ENCODE results near the gene P3R3URF.

P3R3URF gene

DNA sequence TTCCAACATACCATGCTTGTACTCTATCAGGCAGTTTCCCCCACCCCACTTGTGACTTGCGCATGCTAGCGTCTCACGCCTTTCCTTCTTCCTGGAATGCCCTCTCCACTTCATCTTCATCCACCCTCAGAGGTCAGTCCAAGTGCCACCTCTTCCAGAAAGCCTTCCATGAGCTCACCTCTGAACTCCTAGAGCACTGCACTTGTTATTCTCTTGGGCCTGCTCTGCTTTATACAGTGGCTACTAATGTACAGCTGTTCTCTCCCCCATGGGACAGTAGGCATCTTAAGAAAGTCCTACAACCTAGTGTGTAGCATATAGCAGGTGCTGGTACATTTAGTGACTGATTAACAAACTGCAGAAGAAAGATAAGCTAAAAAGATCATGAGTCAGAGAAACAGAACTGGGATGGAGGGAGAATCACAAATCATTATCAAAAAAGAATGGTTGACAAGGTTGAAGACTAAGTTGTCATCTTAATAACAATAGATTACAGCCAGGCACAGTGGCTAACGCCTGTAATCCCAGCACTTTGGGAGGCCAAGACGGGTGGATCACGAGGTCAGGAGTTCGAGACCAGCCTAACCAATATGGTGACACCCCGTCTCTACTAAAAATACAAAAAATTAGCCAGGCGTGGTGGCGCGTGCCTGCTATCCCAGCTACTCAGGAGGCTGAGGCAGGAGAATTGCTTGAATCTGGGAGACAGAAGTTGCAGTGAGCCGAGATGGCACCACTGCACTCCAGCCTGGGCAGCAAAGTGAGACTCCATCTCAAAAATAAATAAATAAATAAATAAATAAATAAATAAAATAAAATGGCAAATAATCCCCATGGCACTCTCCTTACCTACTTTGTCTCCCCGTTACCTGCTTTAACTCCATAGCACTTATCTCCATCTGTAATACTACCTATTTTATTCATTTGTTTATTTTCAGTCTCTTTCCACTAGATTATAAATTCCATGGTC lies 17.7 kb downstream of the P3R3URF start:
- DNase-seq (ENCODE audit: low spot score), result no peak
- TF ChIP-seq, protein P1, sequence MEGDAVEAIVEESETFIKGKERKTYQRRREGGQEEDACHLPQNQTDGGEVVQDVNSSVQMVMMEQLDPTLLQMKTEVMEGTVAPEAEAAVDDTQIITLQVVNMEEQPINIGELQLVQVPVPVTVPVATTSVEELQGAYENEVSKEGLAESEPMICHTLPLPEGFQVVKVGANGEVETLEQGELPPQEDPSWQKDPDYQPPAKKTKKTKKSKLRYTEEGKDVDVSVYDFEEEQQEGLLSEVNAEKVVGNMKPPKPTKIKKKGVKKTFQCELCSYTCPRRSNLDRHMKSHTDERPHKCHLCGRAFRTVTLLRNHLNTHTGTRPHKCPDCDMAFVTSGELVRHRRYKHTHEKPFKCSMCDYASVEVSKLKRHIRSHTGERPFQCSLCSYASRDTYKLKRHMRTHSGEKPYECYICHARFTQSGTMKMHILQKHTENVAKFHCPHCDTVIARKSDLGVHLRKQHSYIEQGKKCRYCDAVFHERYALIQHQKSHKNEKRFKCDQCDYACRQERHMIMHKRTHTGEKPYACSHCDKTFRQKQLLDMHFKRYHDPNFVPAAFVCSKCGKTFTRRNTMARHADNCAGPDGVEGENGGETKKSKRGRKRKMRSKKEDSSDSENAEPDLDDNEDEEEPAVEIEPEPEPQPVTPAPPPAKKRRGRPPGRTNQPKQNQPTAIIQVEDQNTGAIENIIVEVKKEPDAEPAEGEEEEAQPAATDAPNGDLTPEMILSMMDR (IDR thresholded peaks at IDR 0.05; ENCODE audit: borderline replicate concordance, control extremely low read depth, extremely low read depth, insufficient read depth, missing control alignments), result no peak
- in situ Hi-C loops (cut with MboI; ENCODE audit: low sequenced_read_pairs, unreplicated experiment), result no loop called here

DNA sequence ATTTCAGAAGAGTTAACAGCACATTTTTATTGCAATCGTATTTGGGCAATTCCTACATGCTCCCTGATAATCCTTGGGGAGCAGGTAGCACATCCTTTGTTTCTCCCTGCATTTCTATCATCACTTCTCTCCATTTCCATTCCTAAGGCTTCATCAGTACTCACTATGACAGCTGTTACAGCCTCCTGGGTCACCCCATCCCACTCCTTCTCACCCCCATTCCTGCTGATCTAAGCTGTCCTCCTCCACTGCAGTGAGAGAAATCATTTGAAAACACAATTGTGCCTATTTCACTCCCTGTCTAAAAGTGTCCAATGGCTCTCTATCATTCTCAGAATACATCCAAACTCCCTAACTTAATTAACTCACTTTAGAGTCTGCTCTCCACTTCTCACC lies 18.4 kb downstream of the P3R3URF start:
- TF ChIP-seq, protein P1 (IDR thresholded peaks at IDR 0.05; ENCODE audit: borderline replicate concordance, control extremely low read depth, extremely low read depth, insufficient read depth, missing control alignments), result no peak
- DNase-seq (ENCODE audit: low spot score), result no peak
- in situ Hi-C loops (cut with MboI; ENCODE audit: low sequenced_read_pairs, unreplicated experiment), result no loop called here

DNA sequence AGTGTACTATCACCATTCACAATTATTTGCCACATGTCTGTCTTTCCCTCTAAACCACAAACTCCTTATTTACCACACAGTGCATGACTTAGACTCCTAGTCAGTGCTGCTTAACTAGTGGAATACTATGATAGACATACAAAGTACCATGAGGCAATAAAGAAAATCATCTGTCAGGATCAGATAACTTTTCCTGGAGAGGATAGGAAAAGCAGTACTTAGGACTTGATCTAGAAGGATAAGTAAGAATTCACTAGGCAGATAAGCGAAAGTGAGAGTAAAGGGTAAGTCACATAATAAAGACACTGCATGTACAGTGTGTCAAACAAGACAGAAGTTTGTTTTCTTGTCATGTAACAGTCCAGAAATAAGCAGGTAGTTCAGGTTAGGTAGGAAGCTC lies 22.6 kb downstream of the P3R3URF start:
- DNase-seq (ENCODE audit: low spot score), result no peak
- in situ Hi-C loops (cut with MboI; ENCODE audit: low sequenced_read_pairs, unreplicated experiment), result no loop called here
- TF ChIP-seq, protein P1 (IDR thresholded peaks at IDR 0.05; ENCODE audit: borderline replicate concordance, control extremely low read depth, extremely low read depth, insufficient read depth, missing control alignments), result no peak

DNA sequence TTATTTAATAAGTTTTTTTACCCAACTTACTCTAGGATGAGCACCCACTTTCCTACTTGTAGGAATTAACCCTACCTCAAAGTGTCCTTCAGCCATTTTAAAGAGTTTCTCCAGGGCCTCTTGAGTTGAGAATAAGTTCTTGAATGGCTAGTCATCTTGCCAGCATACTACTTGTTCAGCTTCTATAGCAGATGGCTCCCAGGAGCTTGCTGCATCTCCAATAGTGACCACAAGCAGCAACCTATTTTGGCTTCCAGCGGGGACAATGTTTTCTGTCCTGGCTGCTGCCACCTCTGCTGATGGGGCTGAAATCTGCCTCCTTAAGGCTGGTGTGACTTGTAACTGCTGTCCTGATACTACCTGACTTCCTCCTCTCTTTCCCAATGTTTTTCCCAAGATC lies 23.1 kb downstream of the P3R3URF start:
- no peak for DNase-seq (ENCODE audit: low spot score)
- in situ Hi-C loops (cut with MboI; ENCODE audit: low sequenced_read_pairs, unreplicated experiment), result no loop called here
- TF ChIP-seq, protein P1 (IDR thresholded peaks at IDR 0.05; ENCODE audit: borderline replicate concordance, control extremely low read depth, extremely low read depth, insufficient read depth, missing control alignments), result no peak

DNA sequence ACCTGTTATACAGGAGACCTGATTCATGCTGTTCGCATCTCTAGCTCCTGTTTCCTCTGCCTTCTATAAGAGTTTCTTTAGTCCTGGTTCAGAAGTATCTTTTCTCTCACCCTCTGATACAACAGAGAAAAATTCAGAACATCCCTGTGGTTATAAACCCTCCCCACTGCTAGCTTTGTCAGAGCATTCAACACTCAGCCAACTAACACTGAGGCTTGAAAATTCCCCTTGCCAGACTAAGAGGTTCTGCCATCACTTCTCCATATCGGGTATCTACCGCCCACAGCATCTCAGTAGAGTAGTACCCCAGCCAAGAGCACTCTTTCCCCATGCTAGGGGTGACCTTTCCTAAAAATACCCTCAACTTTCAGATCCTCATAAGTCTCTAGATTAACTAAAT lies 24.3 kb downstream of the P3R3URF start:
- no peak for DNase-seq (ENCODE audit: low spot score)
- in situ Hi-C loops (cut with MboI; ENCODE audit: low sequenced_read_pairs, unreplicated experiment), result no loop called here
- TF ChIP-seq, protein P1 (IDR thresholded peaks at IDR 0.05; ENCODE audit: borderline replicate concordance, control extremely low read depth, extremely low read depth, insufficient read depth, missing control alignments), result no peak

DNA sequence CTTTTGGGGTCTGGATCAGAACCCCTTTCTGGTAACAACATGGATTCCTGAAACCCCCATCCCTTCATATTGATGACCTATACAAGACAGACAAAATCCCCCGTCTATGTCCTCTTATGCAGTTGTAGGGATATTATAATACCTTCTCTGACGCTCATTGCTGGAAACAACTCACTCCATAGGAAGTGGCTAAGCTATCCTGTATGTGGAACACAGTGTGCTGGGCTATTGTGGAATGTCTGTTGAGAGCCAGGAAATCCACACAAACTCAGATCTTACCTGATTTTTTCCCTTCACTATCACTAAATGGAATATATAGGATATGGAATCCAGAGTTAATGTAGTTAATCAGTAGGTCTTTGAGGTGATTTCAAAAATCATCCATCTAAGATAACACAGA lies 26.2 kb downstream of the P3R3URF start:
- DNase-seq (ENCODE audit: low spot score), result no peak
- in situ Hi-C loops (cut with MboI; ENCODE audit: low sequenced_read_pairs, unreplicated experiment), result no loop called here
- TF ChIP-seq, protein P1 (IDR thresholded peaks at IDR 0.05; ENCODE audit: borderline replicate concordance, control extremely low read depth, extremely low read depth, insufficient read depth, missing control alignments), result no peak
